GM08714 (cell line): ENCODE data around the gene TPCN2.

Source experiments
- H3K4me3 ChIP-seq: fragments of 200-500 bp; sonication (Bioruptor generic); 2 replicates; pipeline ENCODE4 v1.5.1; 2014; ENCODE audit warnings: mild to moderate bottlenecking, low read length, inconsistent platforms
- ZNF274 ChIP-seq: IDR thresholded peaks from 2 replicates; pipeline ENCODE4 v1.6.1; 2012; ENCODE audit warnings: mild to moderate bottlenecking, low read depth, low read length

Gene TPCN2

DNA sequence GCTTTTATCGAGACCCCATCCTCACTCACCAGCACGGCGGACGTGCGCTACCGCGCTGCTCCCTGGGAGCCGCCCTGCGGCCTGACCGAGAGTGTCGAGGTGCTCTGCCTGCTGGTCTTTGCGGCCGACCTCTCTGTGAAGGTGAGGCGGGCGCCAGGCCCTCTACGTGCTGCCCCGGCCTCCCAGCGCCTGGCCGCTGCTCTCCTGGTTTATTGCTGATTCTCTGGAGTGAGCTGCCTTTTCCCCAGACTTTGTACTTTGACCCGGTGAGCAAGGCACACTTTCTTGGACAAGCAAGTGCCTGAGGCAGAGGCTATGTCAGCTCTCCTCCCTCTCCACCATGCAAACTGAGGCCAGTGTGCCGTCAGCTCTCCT is 6.5 kb downstream of the TPCN2 start:
- H3K4me3 ChIP-seq, result no peak overlapping the region; the same call in 1 of the 2 replicates
- TF ChIP-seq ZNF274, result no peak

DNA sequence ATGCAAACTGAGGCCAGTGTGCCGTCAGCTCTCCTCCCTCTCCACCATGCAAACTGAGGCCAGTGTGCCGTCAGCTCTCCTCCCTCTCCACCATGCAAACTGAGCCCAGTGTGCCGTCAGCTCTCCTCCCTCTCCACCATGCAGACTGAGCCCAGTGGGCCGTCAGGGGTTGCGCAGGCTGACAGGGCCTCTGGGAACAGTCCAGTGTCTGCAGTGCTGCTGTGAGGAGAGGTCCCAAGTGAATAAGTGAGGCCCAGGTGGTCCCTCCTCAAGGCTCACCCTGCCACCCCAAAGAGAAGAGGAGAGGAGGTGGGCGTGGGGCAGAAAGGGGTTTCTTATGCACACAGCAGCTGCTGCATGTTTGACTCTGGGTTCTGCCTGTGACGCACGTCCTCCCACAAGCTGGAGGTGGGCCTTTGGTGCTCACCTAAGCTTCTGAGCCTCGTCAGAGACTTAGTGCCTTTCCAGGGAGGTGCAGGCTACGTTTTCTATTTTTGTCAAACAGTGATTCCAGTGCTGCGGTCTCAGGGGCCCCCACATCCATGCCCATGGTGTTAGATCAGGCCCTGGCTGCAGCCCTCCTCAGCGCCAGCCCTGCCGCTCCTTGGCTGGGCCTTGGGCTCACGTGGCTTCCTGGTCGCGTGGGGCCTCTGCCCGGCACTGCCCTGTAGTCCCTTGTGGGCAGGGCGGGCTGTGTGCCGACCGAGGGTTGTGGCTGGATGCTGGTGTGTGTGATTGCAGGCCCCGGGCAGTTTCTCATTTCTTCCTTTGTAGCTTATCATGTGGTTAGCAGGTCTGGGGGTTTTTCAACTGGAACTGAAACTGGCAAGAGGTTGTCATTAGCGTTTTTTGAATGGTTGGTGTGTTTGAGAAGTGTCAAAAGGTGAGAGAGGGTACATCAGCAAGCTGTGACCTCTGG is 7.1 kb downstream of the TPCN2 start:
- no peak overlapping the region; the same call in 1 of the 2 replicates for H3K4me3 ChIP-seq
- no peak for TF ChIP-seq ZNF274

DNA sequence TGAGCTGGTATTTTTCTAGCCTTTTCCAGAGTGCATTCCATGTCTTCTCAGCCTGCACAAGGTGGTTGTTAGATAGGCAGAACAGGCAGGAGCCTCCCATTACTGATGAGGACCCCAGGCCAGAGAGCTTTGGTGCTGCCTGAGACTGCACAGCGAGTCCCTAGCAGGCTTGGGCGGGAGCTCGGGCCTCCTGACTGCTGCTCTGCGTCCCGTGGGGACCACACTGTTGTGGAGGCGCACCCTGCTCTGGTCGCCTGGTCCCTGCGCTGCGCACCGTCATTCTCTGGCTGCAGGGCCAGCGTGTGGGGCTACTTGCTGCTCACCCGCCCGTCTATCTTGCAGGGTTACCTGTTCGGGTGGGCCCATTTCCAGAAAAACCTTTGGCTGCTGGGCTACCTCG is 8.5 kb downstream of the TPCN2 start:
- H3K4me3 ChIP-seq, result no peak overlapping the region
- no peak for TF ChIP-seq ZNF274

DNA sequence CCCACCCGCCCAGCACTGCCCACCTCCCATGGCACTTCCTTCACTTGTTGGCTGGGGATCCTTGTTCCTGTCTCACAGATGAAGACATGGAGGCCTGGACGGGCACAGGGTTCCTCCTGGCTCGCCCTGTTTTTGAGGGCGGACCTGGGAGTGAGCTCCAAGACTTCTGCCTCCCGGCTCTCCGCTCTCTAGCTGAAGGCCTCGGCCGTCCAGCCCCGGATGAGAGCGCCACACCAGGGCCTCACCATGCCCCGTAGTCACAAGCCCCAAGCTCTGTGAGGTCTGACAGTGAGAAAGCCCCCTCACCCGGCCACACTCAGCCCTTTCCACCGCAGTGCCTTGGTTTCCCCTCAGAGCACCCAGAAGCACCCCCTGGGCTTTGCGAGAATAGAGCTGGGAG is 9.1 kb downstream of the TPCN2 start:
- H3K4me3 ChIP-seq, result no peak overlapping the region
- no peak for TF ChIP-seq ZNF274

DNA sequence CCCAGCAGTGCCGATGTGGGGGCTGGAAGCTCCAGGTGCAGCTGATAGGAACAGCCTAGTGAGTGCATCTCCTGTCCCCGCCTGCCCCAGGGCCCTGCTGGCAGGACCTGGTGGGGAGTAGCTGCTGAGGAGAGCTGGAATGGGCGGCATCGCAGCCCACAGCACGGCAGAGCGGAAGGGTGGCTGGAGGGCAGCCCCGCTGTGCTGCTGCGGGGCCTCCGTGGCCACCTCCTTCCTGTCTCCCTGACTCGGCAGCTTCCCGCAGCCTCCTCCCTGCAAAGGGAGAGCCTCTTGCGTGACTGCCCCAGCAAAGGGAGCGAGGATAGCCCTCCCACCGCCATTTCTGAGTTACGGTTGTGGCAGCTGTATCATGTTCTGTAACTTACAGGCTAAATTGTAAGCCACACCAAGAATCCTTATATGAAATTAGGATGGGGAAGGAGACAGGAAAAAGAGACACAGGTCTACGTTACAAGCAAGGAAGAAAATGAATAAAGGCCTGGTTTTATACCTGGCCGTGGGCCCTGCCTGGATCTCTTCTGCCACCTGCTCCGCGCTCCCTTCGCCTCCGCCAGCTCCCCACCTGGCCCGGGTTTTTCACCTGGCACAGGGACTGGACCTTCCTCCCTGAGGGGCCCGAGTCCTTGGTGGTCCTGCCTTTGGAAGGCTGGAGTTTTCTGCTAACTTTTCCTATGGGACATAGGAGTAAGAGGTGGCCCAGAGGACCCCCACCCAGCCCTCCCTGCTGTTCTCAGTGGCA is 10.0 kb downstream of the TPCN2 start:
- TF ChIP-seq ZNF274, result no peak
- no peak overlapping the region for H3K4me3 ChIP-seq

DNA sequence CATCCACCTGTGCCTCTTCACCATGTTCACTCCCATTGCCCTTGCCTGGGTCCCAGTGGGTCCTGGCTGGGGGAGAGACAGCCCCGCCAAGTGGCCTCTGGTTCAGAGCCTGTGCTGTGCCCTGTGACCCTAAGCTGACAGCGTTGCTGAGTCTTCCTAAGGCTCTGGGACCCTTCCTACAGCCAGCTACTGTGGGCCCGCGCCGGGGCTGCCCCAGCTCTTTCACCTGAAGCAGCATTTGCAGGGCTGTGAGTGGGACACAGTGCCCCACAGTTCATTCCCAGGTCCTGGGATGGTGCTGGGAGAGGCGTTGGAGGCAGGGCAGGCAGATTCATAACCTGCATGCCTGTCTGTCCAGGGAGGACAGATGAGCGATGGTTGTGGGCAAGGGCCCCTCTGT is 10.7 kb downstream of the TPCN2 start:
- H3K4me3 ChIP-seq, result no peak overlapping the region

DNA sequence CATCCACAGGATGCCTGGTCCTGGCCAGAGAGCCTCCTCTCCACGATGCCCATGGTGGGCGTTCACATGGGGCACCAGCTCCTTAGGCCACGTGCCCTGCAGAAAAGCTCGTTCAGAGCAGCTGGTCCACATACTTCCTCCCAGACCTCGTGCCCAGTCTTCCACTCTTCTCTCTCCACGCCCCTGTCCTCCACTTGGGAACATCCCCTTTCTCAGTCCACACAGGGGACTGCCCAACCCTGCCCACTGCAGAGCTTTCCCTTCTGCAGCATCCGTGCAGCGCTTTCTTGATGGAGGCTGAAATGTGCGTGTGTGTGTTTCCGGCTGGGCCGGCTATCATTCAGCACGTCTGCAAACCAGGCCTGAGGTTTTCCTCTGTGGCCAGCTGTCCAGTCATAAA is 11.3 kb downstream of the TPCN2 start:
- H3K4me3 ChIP-seq, result no peak overlapping the region
- TF ChIP-seq ZNF274, result no peak

More for the DNA sequence above, 10.7 kb downstream of the TPCN2 start:
- no peak for TF ChIP-seq ZNF274

DNA sequence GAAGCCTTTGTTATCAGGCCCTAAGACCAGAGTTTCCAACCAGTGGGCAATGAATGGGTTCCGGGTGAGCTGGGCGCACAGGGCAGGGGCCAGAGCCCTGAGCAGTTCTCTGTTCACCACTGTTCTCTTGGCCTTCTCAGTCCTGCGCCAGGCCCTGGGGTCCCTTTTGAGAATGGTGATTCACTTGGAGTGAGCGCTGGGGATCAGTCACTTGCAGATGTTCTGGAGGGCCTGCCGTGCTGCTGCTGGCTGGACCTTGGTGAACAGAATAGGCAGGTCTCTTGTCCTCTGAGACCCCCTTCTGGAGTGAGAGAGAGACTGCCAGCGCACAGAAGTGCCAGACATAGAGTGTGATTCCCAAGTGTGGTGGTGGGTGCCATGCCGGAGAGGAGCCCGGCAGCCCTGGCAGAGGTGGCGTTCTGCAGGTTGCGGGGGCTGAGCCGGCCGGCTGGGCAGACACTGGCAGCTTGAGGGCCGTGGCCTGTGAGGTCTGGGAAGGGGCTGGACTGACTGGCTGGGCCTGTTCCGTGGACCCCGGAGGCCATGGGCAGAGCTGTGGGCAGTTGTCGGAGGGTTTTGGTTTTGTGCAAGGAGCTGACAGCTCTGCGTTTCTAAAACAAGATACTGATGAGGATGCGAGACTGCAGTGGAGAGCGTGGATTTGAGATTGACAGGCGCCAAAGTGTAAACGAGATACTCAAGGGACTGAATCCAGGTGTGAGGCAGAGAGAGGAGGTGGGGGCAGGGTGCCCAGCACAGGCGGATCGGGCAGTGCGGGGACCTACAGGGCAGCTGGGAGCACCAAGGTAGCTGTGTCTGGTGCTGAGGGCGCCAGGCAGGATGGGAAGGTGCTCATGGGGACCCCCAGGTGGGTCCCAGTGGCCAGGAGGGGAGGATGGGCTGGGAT is 12.3 kb downstream of the TPCN2 start:
- H3K4me3 ChIP-seq, result no peak overlapping the region
- TF ChIP-seq ZNF274, result no peak

DNA sequence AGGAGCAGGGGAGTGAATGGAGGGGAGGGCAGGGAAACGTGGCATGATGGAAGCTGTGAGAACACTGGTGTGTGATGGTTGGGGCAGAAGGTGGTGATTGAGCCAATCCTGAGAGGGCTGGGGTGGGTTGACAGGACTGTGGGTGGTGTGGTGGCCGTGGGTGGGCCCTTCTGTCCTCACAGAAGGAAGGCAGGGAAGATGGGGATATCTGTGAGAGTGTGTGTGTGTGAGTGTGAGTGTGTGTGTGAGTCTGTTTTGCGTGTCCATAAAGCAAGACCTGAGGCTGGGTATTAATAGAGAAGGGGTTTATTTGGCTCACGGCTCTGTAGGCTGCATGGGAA is 13.0 kb downstream of the TPCN2 start:
- H3K4me3 ChIP-seq, result no peak overlapping the region
- TF ChIP-seq ZNF274, result no peak

DNA sequence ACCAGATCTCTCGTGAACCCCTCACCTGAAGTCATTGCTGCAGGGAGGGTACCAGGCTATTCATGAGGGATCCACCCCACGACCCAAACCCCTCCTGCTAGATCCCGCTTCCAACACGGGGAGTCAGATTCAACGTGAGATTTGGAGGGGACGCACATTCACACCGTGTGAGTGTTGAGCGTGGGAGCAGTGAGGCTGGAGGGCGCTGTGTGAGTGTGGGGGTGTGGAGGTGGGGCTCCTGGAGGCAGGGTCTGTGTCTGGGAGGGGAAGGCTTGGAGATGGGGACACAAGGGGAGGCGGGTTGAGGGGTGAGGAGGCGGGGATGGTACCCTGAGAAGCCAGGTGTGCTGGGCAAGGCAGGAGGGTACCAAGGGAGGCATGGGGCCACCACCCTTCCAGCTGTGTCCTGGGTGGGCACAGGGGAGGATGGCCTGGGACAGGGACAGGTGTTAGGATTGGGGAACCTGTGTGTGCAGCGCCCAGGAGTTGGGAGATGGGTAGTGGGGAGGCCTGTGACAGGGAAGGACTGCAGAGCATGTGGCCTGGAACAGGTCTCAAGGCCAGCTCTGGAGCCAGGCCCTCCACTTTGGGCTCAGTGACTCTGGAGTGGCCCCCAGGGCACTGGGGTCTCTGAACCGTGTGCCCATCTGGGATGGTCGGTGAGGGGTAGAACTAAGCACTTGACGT is 13.6 kb downstream of the TPCN2 start:
- H3K4me3 ChIP-seq, result no peak overlapping the region
- TF ChIP-seq ZNF274, result no peak

DNA sequence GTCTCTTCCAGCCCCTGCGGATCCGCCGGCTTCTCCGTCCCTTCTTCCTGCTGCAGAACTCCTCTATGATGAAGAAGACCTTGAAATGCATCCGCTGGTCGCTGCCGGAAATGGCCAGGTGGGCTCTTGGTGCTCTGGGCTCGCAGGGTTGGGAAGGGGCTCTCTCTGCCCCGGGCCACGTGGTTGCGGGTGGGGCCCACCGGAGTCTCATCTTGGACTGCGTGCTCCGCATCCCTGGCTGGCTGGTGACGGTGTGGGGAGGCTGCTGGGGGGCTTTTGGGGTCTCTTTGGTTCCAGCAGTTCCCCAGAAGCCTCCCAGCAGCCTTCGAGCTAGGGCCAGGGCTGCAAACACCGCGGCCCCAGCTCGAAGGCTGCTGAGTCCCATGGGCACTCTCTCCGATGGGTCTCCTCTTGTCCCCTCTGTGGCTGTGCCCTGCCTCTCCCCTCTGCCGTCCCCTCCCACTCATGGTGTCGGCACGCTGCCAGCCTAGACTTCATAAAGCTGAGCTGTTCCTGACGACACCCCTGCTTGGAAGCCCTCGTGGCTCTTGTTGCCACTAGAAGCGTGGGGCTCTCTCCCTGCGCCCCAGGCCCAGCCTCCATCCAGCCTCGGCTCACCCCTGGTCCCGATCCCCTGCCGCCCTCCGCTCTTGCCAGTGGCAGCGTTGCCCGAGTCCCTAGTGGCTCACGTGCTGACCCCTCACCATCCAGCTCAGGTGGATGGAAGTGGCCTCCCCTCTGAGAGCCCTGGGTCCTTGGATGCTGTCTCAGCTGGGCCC is 14.3 kb downstream of the TPCN2 start:
- TF ChIP-seq ZNF274, result no peak
- no peak overlapping the region for H3K4me3 ChIP-seq

DNA sequence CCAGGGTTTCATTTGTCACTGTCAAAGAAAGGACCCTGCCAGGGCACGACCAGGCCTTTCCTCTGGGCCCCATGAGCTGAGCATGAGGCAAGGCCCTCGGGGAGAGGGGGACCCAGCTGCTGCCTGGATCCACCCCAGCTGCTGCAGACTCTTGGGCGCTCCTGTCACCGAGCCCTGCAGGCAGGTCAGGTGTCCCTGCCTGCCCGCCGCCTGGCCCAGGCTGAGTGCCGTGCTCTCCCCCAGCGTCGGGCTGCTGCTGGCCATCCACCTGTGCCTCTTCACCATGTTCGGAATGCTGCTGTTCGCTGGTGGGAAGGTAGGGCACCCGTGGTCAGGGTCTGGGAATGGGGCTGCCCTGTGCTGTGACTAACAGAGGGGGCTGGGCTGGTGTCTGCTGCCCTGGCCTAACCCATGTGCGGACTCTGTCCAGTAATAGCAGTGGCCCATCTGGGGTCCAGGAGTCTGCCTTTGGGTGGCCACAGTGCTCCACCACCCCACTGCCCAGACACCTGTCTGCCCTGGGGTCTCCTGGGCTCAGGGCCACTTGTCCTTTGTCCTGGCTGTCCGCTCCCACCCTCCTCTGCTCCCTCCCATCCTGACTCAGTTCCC is 15.0 kb downstream of the TPCN2 start:
- TF ChIP-seq ZNF274, result no peak
- H3K4me3 ChIP-seq, result no peak overlapping the region
